ENCODE results near the gene NIPA2. TPM values are rescaled to one million over a fixed set of nuclear protein-coding genes. Genes with fewer than 3 reads are reported as not detected.

Gene NIPA2
- total RNA-seq, 2 donors from 2014 or later = 72.2 to 99.5 TPM

DNA sequence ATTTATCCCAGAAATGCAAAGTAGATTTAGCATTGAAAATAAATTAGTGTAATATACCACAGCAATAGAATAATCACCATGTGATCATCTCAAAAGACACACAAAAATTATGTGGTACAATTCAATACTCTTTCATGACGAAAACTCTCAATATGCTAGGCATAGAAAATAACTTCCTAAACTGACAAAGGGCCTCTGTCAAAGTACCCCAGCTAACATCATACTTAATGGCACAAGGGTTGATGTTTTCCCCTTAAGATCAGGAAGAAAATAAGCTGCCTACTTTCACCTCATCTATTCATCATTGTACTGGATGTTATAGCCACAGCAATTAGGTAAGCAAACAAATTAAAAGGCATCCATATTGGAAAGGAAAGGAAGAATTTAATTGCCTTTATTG is 22.7 kb upstream of the NIPA2 start:
- TF ChIP-seq, protein P1, sequence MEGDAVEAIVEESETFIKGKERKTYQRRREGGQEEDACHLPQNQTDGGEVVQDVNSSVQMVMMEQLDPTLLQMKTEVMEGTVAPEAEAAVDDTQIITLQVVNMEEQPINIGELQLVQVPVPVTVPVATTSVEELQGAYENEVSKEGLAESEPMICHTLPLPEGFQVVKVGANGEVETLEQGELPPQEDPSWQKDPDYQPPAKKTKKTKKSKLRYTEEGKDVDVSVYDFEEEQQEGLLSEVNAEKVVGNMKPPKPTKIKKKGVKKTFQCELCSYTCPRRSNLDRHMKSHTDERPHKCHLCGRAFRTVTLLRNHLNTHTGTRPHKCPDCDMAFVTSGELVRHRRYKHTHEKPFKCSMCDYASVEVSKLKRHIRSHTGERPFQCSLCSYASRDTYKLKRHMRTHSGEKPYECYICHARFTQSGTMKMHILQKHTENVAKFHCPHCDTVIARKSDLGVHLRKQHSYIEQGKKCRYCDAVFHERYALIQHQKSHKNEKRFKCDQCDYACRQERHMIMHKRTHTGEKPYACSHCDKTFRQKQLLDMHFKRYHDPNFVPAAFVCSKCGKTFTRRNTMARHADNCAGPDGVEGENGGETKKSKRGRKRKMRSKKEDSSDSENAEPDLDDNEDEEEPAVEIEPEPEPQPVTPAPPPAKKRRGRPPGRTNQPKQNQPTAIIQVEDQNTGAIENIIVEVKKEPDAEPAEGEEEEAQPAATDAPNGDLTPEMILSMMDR (IDR thresholded peaks at IDR 0.05) = no peak
- DNase-seq = no peak
- no peaks in the 10 kb centered on the region for H3K9me3 ChIP-seq

DNA sequence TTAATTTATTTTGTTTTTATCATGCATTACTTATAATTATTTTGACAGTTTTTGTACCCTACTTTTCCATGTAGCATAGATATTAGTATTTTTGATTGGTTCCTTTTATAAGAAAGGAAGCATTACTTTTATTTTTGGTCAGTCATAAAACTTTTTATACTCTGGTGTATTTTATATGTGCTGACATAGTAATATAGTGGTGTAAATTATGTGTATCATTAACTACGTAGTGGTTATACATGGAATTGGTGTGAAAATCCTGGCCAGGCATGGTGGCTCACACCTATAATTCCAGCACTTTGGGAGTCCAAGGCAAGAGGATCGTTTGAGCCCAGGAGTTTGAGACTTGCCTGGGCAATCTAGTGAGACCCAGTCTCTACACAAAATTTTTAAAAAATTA is 18.8 kb upstream of the NIPA2 start:
- Histone ChIP-seq H3K27ac (no peak overlapping the region), H3K9me3 (no peaks in the 10 kb centered on the region), H3K27me3 (no peaks in the 10 kb centered on the region), H3K9ac (ENCODE audit: low read depth in 2 of 2, low read length in 2 of 2) (no peak overlapping the region), H3K4me1 (no peaks in the 10 kb centered on the region), H3K36me3 (no peaks in the 10 kb centered on the region), H3K4me3 (no peak overlapping the region)
- TF ChIP-seq, protein P1 (IDR thresholded peaks at IDR 0.05) = no peak
- no peak for DNase-seq
- intact Hi-C loops (cut with DNase I) = no loop called here

More for the DNA sequence above, 22.7 kb upstream of the NIPA2 start:
- intact Hi-C loops (cut with DNase I) = no loop called here
- Histone ChIP-seq H3K4me3 (no peak overlapping the region), H3K9ac (ENCODE audit: low read depth in 2 of 2, low read length in 2 of 2) (no peak overlapping the region), H3K4me1 (no peaks in the 10 kb centered on the region), H3K36me3 (no peaks in the 10 kb centered on the region), H3K27me3 (no peaks in the 10 kb centered on the region), H3K27ac (no peak overlapping the region)

DNA sequence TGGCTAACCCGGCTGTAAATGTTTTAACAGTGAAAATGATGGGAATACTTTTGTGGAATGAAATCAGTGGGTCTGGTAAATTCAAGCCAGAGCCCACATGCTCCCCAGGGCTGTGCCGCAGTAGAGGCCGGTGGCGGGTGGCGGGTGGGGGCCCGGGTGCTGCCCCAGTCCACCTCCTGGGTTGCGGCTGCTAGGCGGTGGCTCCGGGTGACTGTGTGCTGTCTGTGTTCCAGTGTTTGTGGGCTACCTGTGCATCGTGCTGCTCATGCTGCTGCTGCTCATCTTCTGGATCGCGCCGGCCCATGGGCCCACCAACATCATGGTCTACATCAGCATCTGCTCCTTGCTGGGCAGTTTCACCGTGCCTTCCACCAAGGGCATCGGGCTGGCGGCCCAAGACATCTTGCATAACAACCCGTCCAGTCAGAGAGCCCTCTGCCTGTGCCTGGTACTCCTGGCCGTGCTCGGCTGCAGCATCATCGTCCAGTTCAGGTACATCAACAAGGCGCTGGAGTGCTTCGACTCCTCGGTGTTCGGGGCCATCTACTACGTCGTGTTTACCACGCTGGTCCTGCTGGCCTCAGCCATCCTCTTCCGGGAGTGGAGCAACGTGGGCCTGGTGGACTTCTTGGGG is 14.9 kb upstream of the NIPA2 start:
- intact Hi-C loops (cut with DNase I) = no loop called here
- no peaks in the 10 kb centered on the region for H3K4me1 ChIP-seq
- no peak overlapping the region for H3K9ac ChIP-seq (ENCODE audit: low read depth in 2 of 2, low read length in 2 of 2)
- H3K27me3 ChIP-seq = no peaks in the 10 kb centered on the region
- DNase-seq = no peak
- no peak overlapping the region for H3K4me3 ChIP-seq
- no peaks in the 10 kb centered on the region for H3K36me3 ChIP-seq
- H3K9me3 ChIP-seq = no peaks in the 10 kb centered on the region
- TF ChIP-seq, protein P1 (IDR thresholded peaks at IDR 0.05) = no peak
- H3K27ac ChIP-seq = no peak overlapping the region

DNA sequence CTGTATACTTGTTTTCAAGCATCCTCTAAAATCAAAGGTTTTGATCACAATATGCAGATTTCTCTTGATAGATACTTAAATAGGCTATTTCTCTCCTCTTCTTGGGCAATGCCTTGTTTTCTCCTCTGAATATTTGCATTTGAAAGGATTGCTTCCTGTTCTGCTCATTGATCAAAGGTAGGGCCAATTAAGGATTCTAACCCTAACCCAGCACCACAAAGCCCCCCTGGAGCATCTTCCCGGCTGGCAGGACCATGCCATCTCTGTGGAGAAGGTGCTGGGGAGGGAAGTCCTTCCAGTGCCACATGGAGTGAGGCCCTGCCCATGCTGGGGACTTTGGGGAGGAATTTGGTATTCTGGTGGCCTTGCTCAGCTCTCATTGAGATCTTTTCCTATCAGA is 11.3 kb upstream of the NIPA2 start:
- TF ChIP-seq, protein P1 (IDR thresholded peaks at IDR 0.05) = no peak
- Histone ChIP-seq H3K9me3 (no peaks in the 10 kb centered on the region), H3K27me3 (no peaks in the 10 kb centered on the region), H3K4me1 (no peaks in the 10 kb centered on the region), H3K4me3 (no peak overlapping the region), H3K27ac (no peak overlapping the region), H3K36me3 (no peaks in the 10 kb centered on the region), H3K9ac (ENCODE audit: low read depth in 2 of 2, low read length in 2 of 2) (no peak overlapping the region)
- no peak for DNase-seq
- intact Hi-C loops (cut with DNase I) = no loop called here

DNA sequence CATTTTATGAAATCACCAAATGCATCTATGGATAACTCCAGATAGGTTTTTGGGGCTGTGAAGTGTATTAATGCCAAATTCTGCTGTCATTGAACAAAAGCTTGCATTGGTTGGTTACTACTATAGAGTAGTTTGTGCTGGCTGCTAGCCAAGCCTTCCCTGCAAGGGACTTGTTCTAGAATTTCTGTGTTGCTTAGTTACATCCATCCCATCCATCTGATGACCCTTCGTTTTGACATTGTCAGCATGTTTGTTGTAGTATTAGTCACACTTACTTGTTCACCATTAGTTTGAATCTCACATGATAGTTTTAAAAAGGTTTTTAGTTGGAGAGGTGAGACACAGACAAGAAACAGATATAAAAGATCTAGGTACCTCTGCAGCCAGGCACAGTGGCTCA is 7.0 kb upstream of the NIPA2 start:
- Histone ChIP-seq H3K27me3 (no peaks in the 10 kb centered on the region), H3K4me3 (no peak overlapping the region), H3K9ac (ENCODE audit: low read depth in 2 of 2, low read length in 2 of 2) (no peak overlapping the region), H3K9me3 (no peaks in the 10 kb centered on the region), H3K4me1 (no peaks in the 10 kb centered on the region), H3K27ac (no peak overlapping the region), H3K36me3 (no peaks in the 10 kb centered on the region)
- TF ChIP-seq, protein P1 (IDR thresholded peaks at IDR 0.05) = no peak
- intact Hi-C loops (cut with DNase I) = no loop called here
- DNase-seq = no peak
